Measurements from ENCODE around the gene MAP1B. TPM values are rescaled to one million over a fixed set of nuclear protein-coding genes. Genes with fewer than 3 reads are reported as not detected.
A peak's percentile ranks its signal among the peaks of the same experiment; 100 is the strongest.

Gene MAP1B
- total RNA-seq, 1 donor from 2014 or later = 218 TPM

- ATAC-seq = peak; percentile 39
- intact Hi-C loops (cut with DNase I) = no loop called here
- DNase-seq (ENCODE audit: low spot score) = no peak
Measured at GRCh38 chr5:72234265-72234700, 127.0 kb downstream of the MAP1B start.

DNA sequence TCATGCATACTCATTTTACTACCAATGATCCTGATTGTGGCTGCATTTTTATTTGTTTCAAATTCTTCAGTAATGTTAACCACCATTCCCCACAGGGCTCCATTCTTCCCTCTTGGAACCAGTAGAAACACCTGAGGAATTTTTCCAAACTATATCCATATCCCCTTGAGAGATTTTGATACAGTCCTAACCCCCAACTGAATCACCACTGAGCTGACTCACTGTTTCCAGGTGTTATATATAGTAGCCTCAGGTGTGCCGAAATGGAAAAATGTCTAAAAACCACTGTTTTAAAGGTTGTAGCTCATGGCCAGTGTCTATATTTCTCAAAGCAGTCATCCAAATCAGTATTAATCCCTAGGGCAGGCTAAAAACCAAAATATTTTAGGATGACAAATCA lies 127.6 kb downstream of the MAP1B start:
- intact Hi-C loops (cut with DNase I) = no loop called here
- DNase-seq (ENCODE audit: low spot score) = no peak
- no peak for ATAC-seq

DNA sequence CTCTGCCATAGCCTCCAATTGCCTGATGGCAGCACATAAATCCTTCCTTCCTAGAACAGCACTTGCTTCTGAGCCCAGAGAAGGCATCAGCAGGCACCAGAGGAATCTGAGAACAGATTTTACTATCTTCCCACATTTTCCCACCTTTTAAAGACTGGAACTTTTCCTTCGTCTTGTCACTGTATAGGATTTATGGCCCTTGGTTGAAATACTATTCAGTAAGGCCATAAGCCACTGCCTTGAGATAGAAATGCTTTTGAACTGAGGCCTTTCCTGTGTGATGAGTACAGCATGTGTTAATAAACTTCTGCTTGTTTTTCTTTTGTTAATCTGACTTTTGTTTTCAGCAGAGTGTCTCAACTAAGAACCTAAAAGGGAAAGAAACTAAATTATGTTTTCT lies 128.4 kb downstream of the MAP1B start:
- intact Hi-C loops (cut with DNase I) = no loop called here
- no peak for DNase-seq (ENCODE audit: low spot score)
- ATAC-seq = no peak

DNA sequence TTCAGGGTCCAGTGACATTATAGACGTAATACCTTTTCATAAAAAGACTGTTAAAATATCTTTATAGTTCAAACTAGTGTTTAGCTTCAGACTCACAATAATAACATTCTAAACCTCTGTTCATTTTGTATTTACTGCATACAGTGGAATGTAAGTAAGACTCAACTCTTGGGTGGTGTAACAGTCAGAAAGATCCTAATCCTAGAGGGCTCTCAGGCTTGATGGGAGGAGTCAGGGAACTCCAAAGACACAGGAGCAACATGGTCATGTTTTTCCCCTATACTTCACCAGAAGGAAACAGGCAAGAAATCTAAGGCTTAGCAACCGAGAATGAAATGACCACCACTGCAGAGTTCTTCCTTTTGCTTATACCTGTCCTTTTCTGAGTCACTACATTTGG lies 130.1 kb downstream of the MAP1B start:
- no peak for DNase-seq (ENCODE audit: low spot score)
- no peak for ATAC-seq
- intact Hi-C loops (cut with DNase I) = no loop called here

GRCh38 chr5:72237879-72238278 lies 130.6 kb downstream of the MAP1B start:
- ATAC-seq = no peak
- DNase-seq (ENCODE audit: low spot score) = no peak
- intact Hi-C loops (cut with DNase I) = no loop called here

GRCh38 chr5:72238712-72239445 lies 131.6 kb downstream of the MAP1B start:
- DNase-seq (ENCODE audit: low spot score) (no peak), ATAC-seq (no peak)
- intact Hi-C loops (cut with DNase I) = no loop called here

DNA sequence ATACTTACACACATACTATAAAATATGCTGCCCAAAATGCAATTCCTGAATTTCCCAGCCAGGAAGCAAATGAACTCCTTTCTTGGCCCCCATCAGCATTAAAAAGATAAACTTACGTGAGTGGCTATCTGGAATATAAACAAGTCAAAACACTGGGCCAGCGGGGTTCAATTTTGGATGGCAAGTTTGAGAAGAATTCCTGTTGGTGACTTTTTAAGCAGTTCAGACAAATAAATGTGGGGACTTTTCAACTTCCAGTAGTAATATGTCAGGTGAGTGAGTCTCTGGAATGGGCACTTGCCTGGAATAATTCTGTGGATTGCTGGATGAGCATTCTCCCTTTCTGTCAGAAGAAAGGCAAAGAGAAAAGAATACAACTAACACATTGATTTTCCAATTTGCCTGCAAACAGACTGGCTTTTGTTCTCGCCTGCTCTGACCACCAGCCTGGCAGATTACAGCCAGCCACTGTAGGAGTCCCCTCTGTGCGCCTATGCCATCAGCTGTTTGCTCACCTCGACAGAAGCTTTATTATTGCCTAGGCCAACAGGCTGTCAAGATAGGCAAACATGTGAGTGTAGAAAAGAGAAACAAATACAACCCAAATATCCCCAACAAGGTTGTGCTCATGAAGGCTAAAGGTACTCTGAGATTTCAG lies 134.2 kb downstream of the MAP1B start:
- peak; percentile 43 for ATAC-seq
- DNase-seq (ENCODE audit: low spot score) = no peak
- intact Hi-C loops (cut with DNase I) = no loop called here

- no peak for DNase-seq (ENCODE audit: low spot score)
- no peak for ATAC-seq
- intact Hi-C loops (cut with DNase I) = no loop called here
Measured at GRCh38 chr5:72242796-72243475, 135.7 kb downstream of the MAP1B start.

DNA sequence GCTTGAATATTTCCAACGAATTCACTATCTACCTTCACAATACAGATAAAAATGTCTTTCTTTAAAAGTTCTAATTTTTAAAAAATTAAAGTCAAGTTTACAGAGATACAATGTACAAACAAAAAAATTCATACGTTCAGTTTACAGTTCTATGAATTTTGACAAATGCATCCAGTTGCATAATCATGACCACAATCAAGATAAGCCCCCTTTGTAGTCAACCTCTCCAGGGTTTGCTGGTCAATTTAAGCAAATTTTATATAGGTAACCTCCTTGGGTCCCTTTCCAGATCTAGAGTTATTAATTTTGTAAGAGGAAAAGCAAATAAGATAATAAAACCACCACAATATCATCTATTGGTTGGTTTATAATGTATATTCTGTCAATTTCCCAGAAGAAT lies 136.4 kb downstream of the MAP1B start:
- DNase-seq (ENCODE audit: low spot score) (no peak), ATAC-seq (no peak)
- intact Hi-C loops (cut with DNase I) = no loop called here

- ATAC-seq = peak; percentile 64
- intact Hi-C loops (cut with DNase I) = no loop called here
- DNase-seq (ENCODE audit: low spot score) = no peak
Measured at GRCh38 chr5:72244862-72245371, 137.6 kb downstream of the MAP1B start.

DNA sequence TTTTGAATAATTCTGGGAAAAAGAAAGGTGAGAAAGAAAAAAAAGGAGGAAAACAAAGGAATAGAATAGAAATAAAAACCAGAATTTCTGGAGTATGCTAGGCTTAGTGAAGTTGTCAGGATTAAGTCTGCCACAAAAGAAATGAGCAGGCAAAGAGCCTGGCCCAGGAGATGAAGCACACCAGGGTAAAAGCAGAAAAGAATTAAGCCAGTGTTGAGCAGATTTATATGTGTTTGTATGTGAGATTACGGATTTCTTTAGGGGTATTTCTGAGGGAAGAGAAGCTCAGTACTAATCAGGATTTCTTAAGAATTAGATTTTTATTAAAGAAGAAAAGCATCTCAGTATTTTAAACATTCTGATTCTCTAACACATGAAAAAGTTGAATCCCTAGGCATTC lies 138.3 kb downstream of the MAP1B start:
- ATAC-seq (no peak), DNase-seq (ENCODE audit: low spot score) (no peak)
- intact Hi-C loops (cut with DNase I) = no loop called here

DNA sequence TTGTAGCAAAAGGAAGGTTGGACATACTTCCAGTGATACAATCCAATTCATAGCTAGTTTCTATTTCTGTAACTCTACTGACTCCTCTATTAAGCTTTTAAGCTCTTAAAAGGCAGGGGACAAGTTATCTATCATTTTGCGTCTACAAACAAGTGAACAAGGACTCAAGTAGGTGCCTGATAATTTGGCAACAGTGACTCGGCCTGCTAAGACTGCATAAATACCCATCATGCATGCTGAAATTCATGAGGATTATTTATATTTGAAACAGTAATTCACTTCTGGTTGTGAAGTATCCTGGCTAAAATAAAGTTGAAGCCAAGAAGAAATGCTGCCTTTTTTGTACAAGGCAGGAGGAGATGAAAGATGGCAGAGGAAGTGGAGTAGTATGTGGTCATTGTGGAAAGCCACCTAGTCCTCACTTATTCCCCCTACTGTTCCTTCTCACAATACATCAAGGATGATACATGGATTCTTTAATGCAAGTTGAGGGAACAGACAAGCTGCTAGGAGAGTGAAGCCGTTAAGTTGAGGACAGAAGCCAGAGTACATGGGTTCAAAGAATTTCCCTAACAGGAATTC lies 138.8 kb downstream of the MAP1B start:
- ATAC-seq (no peak), DNase-seq (ENCODE audit: low spot score) (no peak)
- intact Hi-C loops (cut with DNase I) = no loop called here

- peak; percentile 11 for ATAC-seq
- intact Hi-C loops (cut with DNase I) = no loop called here
- no peak for DNase-seq (ENCODE audit: low spot score)
Measured at GRCh38 chr5:72246954-72247442, 139.7 kb downstream of the MAP1B start.

DNA sequence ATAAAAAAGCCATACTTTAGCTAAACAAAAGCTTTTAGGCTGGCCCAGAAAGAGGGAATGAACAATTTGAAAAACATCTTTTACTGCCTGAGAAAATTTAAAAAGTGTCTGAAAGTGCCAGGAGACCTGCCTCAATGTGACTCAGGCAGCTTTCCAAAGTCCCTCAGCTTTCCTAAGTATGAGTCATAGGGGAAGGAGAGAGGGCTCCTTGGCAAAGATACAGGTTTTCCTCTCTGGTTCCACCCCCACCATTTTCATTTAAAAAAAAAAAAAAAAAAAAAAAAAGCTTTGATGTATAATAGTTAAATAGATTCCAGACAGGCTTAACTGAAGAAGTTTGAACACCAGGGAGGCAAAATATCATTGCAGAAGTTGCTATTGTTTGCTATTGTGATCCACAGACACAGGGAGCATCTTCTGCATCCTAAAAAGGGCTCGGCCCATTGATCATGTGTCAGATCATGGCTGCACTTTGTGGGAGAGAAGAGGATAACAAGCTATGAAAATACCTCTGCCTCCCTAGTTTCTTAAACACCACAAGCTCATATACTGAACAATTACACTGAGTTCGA lies 141.2 kb downstream of the MAP1B start:
- ATAC-seq (peak; percentile 71), DNase-seq (ENCODE audit: low spot score) (no peak)
- intact Hi-C loops (cut with DNase I) = no loop called here

- intact Hi-C loops (cut with DNase I) = no loop called here
- ATAC-seq (no peak), DNase-seq (ENCODE audit: low spot score) (no peak)
Measured at GRCh38 chr5:72251386-72251785, 144.1 kb downstream of the MAP1B start.

GRCh38 chr5:72252008-72252407 lies 144.7 kb downstream of the MAP1B start:
- ATAC-seq (no peak), DNase-seq (ENCODE audit: low spot score) (no peak)
- intact Hi-C loops (cut with DNase I) = no loop called here

GRCh38 chr5:72252574-72253155 lies 145.4 kb downstream of the MAP1B start:
- intact Hi-C loops (cut with DNase I) = no loop called here
- DNase-seq (ENCODE audit: low spot score) (no peak), ATAC-seq (no peak)

DNA sequence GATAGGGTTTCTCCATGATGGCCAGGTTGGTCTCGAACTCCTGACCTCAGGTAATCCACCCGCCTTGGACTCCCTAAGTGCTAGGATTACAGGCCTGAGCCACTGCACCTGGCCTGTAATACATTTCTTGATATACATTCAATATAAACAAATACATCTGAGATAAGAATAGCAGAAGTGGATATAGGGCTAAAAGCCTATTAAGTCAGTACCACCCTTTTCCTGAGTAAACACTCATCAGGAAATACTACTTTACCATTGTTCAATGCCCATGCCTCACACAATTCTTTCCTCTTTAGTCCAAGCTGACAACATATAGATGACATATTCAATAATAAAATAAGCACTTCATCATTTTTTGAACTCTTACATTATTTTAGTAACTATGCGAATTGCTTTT lies 148.0 kb downstream of the MAP1B start:
- DNase-seq (ENCODE audit: low spot score) (no peak), ATAC-seq (no peak)
- intact Hi-C loops (cut with DNase I) = no loop called here

GRCh38 chr5:72255670-72256069 lies 148.4 kb downstream of the MAP1B start:
- ATAC-seq (no peak), DNase-seq (ENCODE audit: low spot score) (no peak)
- intact Hi-C loops (cut with DNase I) = no loop called here
